Hepatic stellate cell (primary cell): ENCODE data around the gene DENND2A.

Source experiments
- DNase-seq: peaks from one replicate; pipeline ENCODE4 v3.0.0; 2011; ENCODE audit warnings: low spot score

DENND2A gene

DNA sequence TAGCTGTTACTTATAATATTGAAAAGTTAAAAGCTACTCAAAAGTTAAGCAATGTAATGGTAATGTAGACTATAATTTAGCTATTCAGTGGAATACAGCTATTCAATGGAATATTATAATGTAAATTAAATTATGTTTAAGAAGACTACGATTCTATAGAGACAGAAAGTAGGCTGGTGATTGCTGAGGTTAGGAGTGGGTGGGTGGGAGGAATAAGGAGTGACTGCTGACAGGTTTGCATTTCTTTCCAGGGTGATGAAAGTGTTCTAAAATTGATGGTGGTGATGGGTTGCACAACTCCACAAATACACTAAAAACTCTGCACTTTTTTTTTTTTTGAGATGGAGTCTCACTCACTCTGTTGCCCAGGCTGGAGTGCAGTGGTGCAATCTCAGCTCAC, 21.4 kb downstream of the DENND2A start:
- no peak for DNase-seq

DNA sequence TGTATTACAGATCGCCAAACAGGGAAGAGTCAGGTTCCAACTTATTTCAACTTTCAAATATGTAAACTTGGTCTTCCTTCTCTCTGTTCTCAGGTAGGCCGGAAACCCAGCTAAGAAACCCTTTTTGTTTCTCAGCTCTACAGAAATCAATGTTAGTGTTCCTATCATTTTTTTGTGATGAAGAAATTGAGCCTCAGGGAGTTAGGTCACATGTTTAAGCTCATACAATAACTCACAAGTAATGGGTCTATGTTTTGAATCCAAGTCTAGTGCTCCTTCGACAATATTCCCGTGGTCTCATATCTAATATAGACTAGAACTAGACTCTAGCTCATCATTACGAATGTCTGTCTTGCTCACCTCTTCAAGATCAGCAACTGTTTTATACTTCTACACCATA, 22.3 kb downstream of the DENND2A start:
- DNase-seq, result no peak

DNA sequence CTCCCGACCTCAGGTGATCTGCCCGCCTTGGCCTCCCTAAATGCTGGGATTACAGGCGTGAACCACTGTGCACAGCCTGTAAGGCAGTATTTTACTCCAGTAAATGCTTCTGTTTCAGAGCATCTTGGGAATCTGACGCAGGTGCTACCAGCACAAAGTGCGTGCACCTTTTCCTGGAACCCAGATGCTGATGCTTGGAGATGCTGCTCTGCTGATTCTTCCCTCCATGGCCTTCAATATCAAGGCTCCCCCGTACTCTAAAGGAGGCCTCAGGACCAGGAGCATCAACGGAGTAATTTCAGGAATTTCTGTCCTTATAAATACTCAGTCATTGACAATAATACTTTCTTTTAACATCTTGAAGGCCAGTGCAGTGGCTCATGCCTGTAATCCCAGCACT, 23.5 kb downstream of the DENND2A start:
- DNase-seq, result no peak

DNA sequence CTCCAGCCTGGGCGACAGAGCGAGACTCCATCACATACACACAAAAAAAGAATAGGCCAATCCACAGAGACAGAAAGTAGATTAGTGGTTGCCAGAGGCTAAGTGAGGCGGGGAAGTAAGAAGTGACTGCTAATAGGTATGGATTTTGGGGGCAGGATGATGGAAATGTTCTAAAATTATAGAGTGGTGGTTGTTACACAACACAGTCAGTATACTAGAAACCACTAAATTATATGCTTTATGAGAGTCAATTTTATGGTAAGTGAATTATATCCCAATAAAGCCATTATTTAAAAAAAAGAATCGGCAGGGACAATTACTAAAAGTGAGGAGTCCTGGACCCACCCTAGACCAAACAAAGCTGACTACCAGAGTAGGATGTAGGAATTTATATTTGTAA, 24.3 kb downstream of the DENND2A start:
- no peak for DNase-seq

DNA sequence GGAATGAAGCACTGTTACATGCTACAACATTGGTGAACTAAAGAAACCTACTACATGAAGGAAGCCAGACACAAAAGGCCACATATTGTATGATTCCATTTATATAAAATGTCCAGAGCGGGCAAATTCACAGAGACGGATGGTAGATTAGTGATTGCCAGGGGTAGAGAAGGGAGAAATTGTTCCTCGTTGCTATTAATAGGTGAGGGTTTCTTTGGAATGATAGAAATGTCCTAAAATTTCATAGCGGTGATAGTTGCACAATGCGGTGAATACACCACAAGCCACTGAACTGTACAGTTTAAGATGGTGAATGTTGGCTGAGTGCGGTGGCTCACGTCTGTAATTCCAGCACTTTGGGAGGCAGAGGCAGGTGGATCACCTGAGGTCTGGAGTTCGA, 29.0 kb downstream of the DENND2A start:
- DNase-seq, result no peak

DNA sequence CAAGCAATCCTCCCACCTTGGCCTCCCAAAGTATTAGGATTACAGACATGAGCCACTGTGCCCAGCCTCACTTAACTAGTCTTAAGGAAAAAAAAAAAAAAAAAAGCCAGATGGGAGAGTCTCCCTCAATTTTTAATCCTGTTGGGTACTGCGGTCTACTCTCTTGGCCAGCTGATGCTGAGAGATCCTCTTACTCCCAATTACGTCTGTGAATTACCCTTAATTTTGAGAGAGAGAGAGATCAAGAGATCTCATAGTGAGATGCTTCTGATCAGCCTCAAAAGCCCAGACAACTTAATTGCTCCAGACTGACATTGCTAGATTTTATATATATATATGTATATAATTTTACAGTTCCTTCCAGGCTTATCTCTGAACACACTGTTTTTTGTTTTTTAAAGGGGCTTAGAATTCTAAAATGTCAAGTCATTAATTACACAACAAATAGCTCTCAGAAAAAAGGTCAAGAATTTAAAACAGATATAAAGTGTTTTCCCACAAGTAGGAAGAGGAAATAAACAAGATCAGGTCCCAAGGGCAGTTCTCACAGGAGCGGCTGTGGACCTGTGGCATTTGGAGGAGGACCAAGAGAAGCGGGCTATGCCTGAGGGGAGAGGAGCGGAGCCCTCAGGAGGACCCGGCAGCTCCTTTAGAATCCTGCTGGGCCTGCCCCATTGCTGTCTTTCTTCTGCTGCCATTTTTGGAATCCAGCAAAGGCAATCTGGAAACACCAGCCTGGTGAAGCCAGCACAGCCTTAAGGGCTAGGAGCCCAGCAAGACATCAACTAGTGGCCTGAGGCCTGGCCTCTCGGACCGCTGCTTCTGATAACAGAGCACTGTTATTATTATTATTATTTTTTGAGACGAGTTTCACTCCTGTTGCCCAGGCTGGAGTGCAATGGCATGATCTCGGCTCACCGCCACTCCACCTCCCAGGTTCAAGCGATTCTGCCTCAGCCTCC, 30.1 kb downstream of the DENND2A start:
- DNase-seq, result no peak

DNA sequence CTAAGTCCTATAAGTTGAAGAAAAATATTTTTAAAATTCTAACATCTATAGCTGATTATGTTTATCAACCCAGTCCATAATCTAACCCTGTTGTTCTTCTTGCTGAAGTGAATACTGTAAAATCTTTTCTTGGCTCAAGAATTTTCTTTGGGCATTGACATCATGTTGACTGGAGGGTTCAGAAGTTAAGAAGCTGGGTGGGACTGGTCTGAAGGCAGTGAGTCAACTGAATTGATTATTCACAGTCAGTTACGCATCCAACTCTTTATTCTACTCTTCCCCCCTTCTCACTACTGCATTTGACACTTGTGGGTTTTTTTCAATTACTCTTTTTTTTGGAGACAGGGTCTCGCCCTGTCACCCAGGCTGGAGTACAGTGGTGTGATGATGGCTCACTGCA, 31.0 kb downstream of the DENND2A start:
- no peak for DNase-seq

DNA sequence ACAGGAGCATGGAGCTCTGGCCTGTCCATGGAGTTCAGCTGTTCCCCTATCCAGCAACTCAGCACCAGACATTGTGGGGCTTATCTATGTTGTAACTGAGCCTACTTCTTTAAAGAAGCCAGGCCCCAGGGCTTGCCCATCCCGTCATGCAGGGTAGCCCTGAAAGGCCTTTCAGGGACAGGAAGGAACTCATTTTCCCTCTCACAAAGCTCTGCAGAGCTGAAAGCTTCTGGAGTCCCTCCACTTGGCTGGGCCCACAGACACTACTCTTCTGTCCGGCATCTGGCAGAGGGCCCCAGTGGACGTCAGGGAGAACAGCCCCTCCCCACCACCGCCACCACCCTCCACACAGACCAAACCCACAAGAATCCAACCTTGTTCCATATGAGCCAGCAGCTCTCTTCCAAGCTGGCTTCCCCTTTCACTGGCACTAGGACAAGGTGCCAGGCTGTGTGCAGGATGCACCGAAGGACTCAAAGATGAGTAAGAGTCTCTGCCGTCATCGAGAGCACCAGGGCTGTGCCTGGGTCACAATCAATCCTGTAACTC, 33.1 kb downstream of the DENND2A start:
- DNase-seq, result no peak

DNA sequence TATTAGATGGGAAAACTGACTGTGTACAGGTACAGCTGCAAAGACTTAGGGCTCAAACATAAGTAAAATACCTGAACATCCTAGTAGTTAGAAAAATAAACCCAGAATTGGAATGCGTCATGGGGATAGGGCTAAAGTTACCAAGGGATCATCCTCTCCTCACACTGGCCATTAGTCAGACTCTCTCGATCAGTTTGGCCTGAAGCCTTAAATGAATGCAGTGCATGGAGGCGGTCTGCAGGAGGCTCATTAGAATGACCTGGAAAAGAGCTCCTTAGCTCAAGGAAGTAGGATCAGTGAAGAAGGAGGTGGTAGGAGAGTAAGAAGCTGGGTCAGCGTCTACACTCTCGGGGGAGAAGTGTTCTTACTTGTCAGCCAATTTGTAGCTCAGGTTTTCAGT, 35.3 kb downstream of the DENND2A start:
- DNase-seq, result no peak

DNA sequence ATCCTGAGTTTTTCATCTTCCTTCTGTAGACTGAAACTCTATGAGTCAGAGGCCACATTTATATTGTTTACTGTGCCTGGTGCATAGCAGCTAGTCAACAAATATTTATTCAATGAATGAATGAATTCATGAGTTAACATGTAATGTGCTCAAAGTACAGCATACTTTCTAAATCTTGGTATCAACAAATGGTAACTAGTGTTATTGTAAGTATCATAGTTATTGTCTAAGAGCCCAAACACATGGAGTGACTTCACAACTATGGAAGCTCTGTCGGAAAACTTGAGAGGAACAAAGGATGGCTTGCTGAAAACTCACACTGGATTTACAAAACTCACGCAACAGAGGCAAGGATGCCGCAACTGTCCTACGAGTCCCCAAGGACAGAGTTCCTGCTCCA, 35.9 kb downstream of the DENND2A start:
- DNase-seq, result no peak

DNA sequence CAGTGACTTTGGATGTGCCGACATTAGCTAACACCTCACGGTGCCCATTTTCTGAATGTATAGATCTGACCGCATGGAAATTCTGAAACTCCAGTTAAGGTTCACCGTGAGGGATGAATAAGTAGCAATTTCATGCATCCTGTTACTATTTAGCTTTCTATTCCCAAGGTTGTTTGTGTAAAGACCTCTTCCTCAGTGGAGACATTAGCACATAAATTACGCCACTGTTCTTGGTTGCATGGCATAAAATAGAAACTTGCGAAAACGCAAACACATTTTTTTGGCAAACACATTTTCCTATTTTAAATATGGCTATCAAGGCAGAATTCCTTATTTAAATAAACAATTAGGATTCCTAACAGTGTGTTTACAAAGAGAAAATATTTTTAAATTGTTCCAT, 36.5 kb downstream of the DENND2A start:
- no peak for DNase-seq

DNA sequence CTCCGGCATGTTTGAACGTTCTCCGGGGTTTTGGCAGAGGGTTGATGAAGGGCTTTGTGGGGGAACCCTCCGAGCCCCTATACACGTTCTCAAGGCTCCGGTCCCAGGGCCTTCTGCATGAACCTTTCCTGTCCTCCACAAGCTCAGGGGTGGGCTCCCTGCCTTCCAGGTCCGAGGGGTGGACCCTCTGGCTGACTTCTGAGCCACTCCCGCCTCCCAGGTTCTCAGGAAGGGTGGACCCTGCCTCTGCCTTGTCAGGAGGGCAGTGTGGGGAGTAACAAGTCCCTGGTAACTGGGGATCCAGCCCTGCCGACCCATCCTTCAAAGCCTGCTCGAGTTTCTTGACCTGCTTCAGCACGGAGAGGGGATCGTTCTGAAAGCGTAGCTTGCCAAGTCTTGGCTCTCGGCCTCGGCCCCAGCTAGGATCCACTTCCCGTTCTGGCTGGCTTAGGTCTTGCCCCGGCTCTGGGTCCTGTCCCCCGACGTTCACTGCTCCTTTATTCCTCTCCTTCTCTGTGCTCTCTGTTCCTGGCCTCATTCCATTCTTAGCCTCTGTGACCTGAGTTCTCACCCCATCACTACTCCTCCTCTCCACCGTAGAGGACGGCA, 38.9 kb downstream of the DENND2A start:
- no peak for DNase-seq

DNA sequence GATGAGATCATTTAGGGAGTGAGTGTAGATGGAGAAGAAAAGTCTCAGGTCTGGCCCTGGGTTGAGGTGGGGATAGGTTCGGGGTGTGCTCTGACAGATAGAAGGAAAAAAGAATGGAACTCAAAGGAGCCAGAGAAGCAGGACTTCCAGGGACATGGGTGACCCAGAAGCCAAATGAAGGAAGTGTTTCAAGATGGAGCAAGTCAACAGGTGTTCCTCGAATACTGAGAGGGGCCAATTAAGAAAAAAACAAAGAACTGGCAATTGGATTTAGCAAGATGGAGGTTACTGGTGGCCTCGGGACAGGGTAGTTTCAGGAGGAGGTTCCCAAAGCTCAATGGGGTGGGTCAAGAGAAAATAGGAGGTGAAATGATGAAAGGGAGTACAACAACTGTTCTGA, 40.3 kb downstream of the DENND2A start:
- DNase-seq, result no peak

DNA sequence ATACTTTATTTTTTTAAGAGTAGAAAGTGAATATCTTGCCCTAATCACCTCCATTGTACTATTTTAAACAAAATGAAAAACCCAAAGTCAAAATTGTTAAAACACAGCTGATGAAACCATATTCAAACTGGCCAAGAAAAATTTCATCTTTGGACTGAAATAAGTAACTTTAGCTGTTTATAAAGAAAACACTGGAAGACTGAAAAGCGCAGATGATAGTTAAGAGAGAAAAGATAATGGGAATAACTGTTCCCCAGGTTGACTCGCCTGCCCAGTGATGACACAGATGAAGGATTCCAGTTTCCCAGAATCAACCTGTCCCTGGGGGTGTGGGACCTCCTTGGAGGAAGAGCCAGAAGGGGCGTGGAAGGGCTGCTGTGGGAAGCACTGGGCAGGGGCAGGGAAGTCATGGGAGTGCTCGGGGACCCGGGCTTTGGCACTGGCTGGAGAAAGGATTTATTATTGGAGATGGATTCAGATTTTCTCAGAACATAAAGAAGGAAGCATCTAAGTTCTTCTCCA, 43.1 kb downstream of the DENND2A start:
- DNase-seq, result no peak

DNA sequence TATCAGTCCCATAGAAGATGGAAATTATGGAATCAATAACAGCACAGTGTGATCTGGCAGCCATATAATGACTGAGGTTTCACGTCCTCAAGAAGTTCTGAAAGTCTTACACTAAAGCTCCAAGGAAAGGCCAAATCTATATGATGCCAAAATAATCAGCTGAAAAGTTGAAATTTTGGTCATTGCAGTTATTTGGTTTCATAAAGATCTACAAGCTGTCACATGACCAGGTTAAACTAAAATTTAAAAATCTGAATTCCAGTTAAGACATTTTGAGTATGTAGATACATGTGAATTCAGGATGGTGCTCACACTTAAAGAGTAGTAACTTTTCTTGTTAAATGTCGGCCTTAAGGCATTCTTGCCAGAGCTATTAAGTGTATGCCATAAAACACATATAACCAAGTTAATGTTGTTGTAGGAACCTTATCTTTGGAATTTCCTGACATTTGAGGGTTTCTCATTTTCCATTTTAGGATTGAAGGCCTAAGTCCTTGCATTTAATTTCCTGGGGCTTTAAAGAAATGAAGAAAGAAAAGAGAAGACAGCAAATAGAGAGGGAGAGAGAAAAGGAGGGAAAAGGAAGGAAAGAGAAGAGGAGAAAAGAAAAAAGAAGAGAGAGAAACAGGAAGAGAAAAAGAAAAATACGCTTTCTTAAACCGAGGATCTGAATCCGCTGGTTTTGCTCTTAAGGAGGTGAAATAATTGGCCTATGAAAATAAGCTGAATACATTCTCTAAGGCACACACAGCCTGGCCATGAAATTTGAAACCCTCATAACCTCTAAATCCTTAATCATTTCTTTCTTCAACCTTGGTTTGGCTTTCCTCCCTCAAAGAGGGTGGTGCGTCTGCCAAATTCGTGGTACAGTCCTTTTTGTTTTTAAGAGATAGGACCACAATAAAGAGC, 43.8 kb downstream of the DENND2A start:
- no peak for DNase-seq

DNA sequence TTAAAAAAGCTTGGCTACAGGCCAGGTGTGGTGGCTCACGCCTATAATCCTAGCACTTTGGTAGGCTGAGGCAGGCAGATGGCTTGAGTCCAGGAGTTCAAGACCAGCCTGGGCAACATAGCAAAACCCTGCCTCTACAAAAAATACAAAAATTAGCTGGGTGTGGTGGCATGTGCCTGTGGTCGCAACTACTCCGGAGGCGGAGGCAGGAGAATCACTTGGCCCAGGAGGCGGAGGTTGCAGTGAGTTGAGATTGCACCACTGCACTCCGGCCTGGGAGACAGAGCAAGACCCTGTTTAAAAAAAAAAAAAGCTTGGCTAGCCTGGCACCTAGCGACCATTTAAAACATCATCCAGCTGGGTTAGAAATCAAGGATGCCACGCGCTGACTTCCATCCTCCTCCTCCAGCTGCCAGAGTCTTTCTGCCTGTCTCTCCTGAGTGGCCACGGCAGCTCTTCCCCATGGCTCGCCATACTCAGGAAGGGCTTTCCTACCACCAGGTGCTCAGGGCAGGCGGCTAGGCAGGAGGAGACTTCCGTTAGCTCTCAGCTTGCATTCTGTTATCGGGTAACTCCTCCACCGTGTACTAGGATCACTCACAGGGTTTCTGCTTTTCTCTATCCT, 45.0 kb downstream of the DENND2A start:
- no peak for DNase-seq

DNA sequence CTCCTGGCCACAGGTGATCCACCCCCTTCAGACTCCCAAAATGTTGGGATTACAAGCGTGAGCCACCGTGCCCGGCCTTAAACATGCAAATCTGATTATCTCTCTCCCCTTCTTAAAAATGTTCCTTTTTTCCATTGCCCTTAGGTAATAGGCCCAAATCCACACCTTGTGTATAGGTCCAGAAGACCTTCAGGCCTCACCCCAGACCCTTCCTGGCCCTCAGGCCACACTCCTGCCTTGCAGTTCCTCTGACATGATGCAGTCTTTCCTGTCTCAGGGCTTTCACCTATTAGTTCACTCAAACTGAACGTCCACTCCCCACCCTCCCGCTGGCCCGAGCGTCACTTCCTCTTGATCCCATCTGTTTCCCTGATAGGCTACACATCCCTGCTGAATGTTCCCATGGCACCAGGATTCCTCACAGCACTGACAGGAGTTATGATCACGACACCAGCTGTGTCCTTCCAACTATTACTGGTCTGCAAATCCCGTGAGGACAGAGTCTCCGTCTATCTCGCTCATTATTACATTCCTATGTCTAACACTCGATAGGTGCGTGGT, 46.4 kb downstream of the DENND2A start:
- DNase-seq, result no peak

DNA sequence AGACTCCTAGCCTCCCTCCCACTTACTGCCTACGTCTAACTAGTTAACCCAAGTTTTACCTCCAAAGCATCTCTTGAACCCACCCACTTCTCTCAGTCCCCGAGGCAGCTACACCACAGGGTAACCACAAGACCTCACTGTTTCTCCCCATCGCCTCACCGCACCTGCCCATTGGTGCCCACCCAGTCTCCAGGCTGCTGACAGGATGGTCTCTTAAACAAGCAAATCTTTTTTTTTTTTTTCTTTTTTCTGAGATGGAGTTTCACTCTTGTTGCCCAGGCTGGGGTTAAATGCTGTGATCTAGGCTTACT, 47.0 kb downstream of the DENND2A start:
- DNase-seq, result no peak

DNA sequence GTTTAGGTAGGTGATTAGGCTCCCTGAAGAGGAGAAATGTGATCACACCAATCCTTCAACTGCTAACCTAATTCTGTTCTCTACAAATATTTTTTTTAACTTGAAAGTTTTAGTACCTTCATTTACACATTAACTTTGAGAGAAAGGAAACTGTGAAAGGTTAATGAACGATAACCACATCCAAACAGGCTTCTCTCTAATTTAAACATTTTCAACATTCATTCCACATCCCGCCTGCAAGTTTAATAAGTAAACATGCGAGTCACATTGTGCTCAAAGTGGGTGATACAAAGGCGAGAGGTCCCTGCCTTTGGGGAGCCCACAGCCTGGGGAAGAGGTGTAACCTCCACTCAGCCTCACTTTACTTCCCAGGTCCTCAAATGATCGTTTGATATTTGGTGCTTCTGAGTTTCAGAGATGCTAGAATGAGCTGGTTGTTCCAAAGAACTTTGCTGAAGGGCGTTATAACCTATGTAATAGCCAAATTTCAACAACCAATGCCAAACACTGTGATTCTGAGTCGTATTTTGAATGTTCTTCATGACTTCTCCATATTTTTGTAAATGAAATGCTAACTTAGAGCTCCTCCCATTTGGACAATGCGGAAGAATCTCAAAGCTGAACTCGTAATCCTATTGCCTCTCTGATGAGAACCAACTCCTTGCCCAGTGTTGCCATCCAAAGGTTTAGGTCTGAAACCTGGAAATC, 47.5 kb downstream of the DENND2A start:
- no peak for DNase-seq

DNA sequence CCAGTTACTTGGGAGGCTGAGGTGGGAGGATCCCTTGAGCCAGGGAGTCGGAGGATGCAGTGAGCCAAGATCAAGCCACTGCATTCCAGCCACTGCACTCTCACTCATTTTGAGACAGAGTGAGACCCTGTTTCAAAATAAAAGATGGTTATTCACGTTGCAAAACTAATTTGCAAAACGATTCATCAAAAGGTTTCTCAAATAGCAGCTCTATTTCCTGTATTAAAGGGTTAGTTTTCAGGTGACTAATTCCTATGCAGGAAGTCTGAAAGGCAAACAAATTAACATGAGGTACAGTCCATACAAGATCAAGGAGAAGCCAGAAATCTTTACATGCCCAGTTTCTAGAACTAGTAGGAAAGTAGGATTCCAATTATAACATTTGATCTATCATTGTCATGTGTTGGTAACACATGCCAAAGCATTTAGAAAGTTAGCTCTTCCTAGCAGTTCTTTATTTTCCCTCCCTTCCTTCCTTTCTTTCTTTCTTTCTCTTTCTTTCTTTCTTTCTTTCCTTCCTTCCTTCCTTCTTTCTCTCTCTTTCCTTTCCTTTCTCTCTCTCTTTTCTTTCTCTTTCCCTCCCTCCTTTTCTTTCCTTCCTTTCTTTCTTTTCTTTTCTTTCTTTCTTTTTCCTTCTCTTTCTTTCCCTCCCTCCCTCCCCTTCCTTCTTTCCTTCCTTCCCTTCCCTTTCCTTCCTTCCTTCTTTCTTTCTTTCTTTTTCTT, 49.3 kb downstream of the DENND2A start:
- no peak for DNase-seq
